GM12878 (cell line): ENCODE results near the gene ARHGAP44.

Experiments used
- CTCF ChIP-seq, 3 experiments: IDR thresholded peaks in 2 of 3; conservative IDR thresholded peaks in 1 of 3; 2 replicates each; pipeline ENCODE4 v1.5.1; 2011; ENCODE audit warnings: low read depth in 3 of 3, low read length in 3 of 3, mild to moderate bottlenecking in 3 of 3, control low read depth in 2 of 3, moderate library complexity in 2 of 3, inconsistent platforms in 1 of 3, mixed read lengths in 1 of 3; ENCODE audit not compliant: control insufficient read depth in 2 of 3, insufficient read depth in 1 of 3; ENCODE audit errors: extremely low read depth in 1 of 3
- REST ChIP-seq: IDR thresholded peaks from 2 replicates; pipeline ENCODE4 v1.6.1; 2012; ENCODE audit warnings: mild to moderate bottlenecking, low read depth, low read length
- TARDBP ChIP-seq: IDR thresholded peaks from 2 replicates; pipeline ENCODE4 v1.6.1; 2016; ENCODE audit warnings: borderline replicate concordance

- TF ChIP-seq CTCF (IDR thresholded peaks at IDR 0.05 in 2 of 3, conservative IDR thresholded peaks at IDR 0.05 in 1 of 3; ENCODE audit: control insufficient read depth in 2 of 3, extremely low read depth in 1 of 3, insufficient read depth in 1 of 3, low read depth in 3 of 3, low read length in 3 of 3): no peak
- TF ChIP-seq REST: no peak
- no peak for TF ChIP-seq TARDBP
These were observed 61.7 kb downstream of the ARHGAP44 start for GRCh38 chr17:12850996-12851395.
